ENCODE measurements around the gene THADA. TPM values are rescaled to one million over a fixed set of nuclear protein-coding genes. Genes with fewer than 3 reads are reported as not detected.
"Not testable (repeated sequence)": the region's sequence is repeated elsewhere in the genome, so short reads cannot be mapped to it uniquely, and the experiment has no call there.

THADA gene
- total and polyA plus RNA-seq, 3 experiments from 2014 or later: 12.2 to 48.7 (median 45.8) TPM

GRCh38 chr2:43563679-43564078, 32.2 kb downstream of the THADA start:
- Histone ChIP-seq H3K9me3 (ENCODE audit: low read length) (no peaks in the 10 kb centered on the region), H3K4me3 (ENCODE audit: low read length) (no peak overlapping the region), H3K27ac (ENCODE audit: low read depth, low read length) (no peak overlapping the region), H3K4me1 (ENCODE audit: insufficient read depth, low read length) (peaks cover 8% of the 10 kb centered on the region), H3K36me3 (ENCODE audit: insufficient read depth, low read length) (peaks cover 24% of the 10 kb centered on the region), H3K27me3 (ENCODE audit: insufficient read depth, low read length, poor library complexity, severe bottlenecking) (no peaks in the 10 kb centered on the region)
- DNase-seq: no peak
- ChIA-PET POLR2A (no interaction called here), CTCF (interaction anchor here (1.7 kb wide), 1 partner anchor 13 kb away, joined by 7 read pairs; no protein-coding TSS in a partner anchor)
- peaks cover 8 to 68% (median 12%) of the 10 kb centered on the region in 3 donors for H3K36me3 Mint-ChIP-seq
- H3K4me3 Mint-ChIP-seq: no peak overlapping the region
- no peaks in the 10 kb centered on the region for H3K27me3 Mint-ChIP-seq
- H3K27ac Mint-ChIP-seq: no peak overlapping the region
- H3K4me1 Mint-ChIP-seq: peaks cover 41 to 83% (median 70%) of the 10 kb centered on the region in 3 donors
- H3K9me3 Mint-ChIP-seq: no peaks in the 10 kb centered on the region

GRCh38 chr2:43560231-43560547, 35.6 kb downstream of the THADA start:
- peaks cover 25% of the 10 kb centered on the region for H3K36me3 ChIP-seq (ENCODE audit: insufficient read depth, low read length)
- peaks cover 8% of the 10 kb centered on the region for H3K4me1 ChIP-seq (ENCODE audit: insufficient read depth, low read length)
- H3K4me3 ChIP-seq (ENCODE audit: low read length): no peak overlapping the region
- peak overlapping the region in 4 of 8 donors; percentile 66 to 93 (median 84) for H3K27ac Mint-ChIP-seq
- DNase-seq: no peak
- POLR2A ChIA-PET: no interaction called here
- H3K36me3 Mint-ChIP-seq: peaks cover 12 to 75% (median 16%) of the 10 kb centered on the region in 3 donors
- no peaks in the 10 kb centered on the region for H3K27me3 ChIP-seq (ENCODE audit: insufficient read depth, low read length, poor library complexity, severe bottlenecking)
- H3K27ac ChIP-seq (ENCODE audit: low read depth, low read length): no peak overlapping the region
- H3K27me3 Mint-ChIP-seq: no peaks in the 10 kb centered on the region
- H3K4me1 Mint-ChIP-seq: peaks cover 27 to 55% (median 45%) of the 10 kb centered on the region in 3 donors
- CTCF ChIA-PET: interaction anchor here (2.0 kb wide), 1 partner anchor 17 kb away, joined by 8 read pairs; no protein-coding TSS in a partner anchor
- no peaks in the 10 kb centered on the region for H3K9me3 ChIP-seq (ENCODE audit: low read length)
- no peaks in the 10 kb centered on the region for H3K9me3 Mint-ChIP-seq
- H3K4me3 Mint-ChIP-seq: peak overlapping the region in 1 of 7 donors; percentile 48

GRCh38 chr2:43559391-43560230, 36.2 kb downstream of the THADA start:
- H3K27me3 Mint-ChIP-seq: no peaks in the 10 kb centered on the region
- H3K27ac Mint-ChIP-seq: peak overlapping the region; percentile 52 to 93 (median 78)
- H3K36me3 Mint-ChIP-seq: peaks cover 13 to 75% (median 16%) of the 10 kb centered on the region in 3 donors
- Histone ChIP-seq H3K27me3 (ENCODE audit: insufficient read depth, low read length, poor library complexity, severe bottlenecking) (no peaks in the 10 kb centered on the region), H3K4me1 (ENCODE audit: insufficient read depth, low read length) (peaks cover 8% of the 10 kb centered on the region), H3K36me3 (ENCODE audit: insufficient read depth, low read length) (peaks cover 25% of the 10 kb centered on the region), H3K4me3 (ENCODE audit: low read length) (no peak overlapping the region), H3K27ac (ENCODE audit: low read depth, low read length) (no peak overlapping the region), H3K9me3 (ENCODE audit: low read length) (no peaks in the 10 kb centered on the region)
- peaks cover 27 to 55% (median 45%) of the 10 kb centered on the region in 3 donors for H3K4me1 Mint-ChIP-seq
- ChIA-PET POLR2A (no interaction called here), CTCF (interaction anchor here (2.0 kb wide), 1 partner anchor 17 kb away, joined by 8 read pairs; no protein-coding TSS in a partner anchor)
- H3K9me3 Mint-ChIP-seq: no peaks in the 10 kb centered on the region
- peak overlapping the region in 5 of 7 donors; percentile 11 to 54 (median 45) for H3K4me3 Mint-ChIP-seq
- DNase-seq: no peak

- Mint-ChIP-seq H3K27me3 (no peaks in the 10 kb centered on the region), H3K4me3 (no peak overlapping the region), H3K9me3 (no peaks in the 10 kb centered on the region), H3K27ac (peak overlapping the region in 1 of 8 donors; percentile 63), H3K36me3 (peaks cover 11 to 77% (median 18%) of the 10 kb centered on the region in 3 donors), H3K4me1 (peaks cover 17 to 34% (median 29%) of the 10 kb centered on the region in 3 donors)
- Histone ChIP-seq H3K27ac (ENCODE audit: low read depth, low read length) (no peak overlapping the region), H3K9me3 (ENCODE audit: low read length) (no peaks in the 10 kb centered on the region), H3K27me3 (ENCODE audit: insufficient read depth, low read length, poor library complexity, severe bottlenecking) (no peaks in the 10 kb centered on the region), H3K36me3 (ENCODE audit: insufficient read depth, low read length) (peaks cover 15% of the 10 kb centered on the region), H3K4me3 (ENCODE audit: low read length) (no peak overlapping the region), H3K4me1 (ENCODE audit: insufficient read depth, low read length) (peaks cover 8% of the 10 kb centered on the region)
- ChIA-PET CTCF (interaction anchor here (2.0 kb wide), 1 partner anchor 20 kb away, joined by 6 read pairs; no protein-coding TSS in a partner anchor), POLR2A (no interaction called here)
- DNase-seq: no peak
Observed at GRCh38 chr2:43557196-43557595, 38.6 kb downstream of the THADA start.

- Histone ChIP-seq H3K27ac (ENCODE audit: low read depth, low read length) (no peak overlapping the region), H3K27me3 (ENCODE audit: insufficient read depth, low read length, poor library complexity, severe bottlenecking) (no peaks in the 10 kb centered on the region), H3K36me3 (ENCODE audit: insufficient read depth, low read length) (peaks cover 15% of the 10 kb centered on the region), H3K4me3 (ENCODE audit: low read length) (no peak overlapping the region), H3K4me1 (ENCODE audit: insufficient read depth, low read length) (peaks cover 8% of the 10 kb centered on the region), H3K9me3 (ENCODE audit: low read length) (no peaks in the 10 kb centered on the region)
- Mint-ChIP-seq H3K9me3 (no peaks in the 10 kb centered on the region), H3K27me3 (no peaks in the 10 kb centered on the region), H3K27ac (peak overlapping the region in 1 of 8 donors; percentile 14), H3K36me3 (peaks cover 11 to 80% (median 18%) of the 10 kb centered on the region in 3 donors), H3K4me3 (no peak overlapping the region), H3K4me1 (peaks cover 13 to 25% (median 24%) of the 10 kb centered on the region in 3 donors)
- DNase-seq: no peak
- CTCF ChIA-PET: interaction anchor here (0.6 to 2.0 kb wide), 4 partner anchors 9 to 409 kb away, joined by 3 to 6 read pairs (median 3); no protein-coding TSS in a partner anchor
- POLR2A ChIA-PET: no interaction called here
Observed at GRCh38 chr2:43556256-43556655, 39.6 kb downstream of the THADA start.

GRCh38 chr2:43553341-43553855, 42.4 kb downstream of the THADA start:
- H3K4me1 Mint-ChIP-seq: peaks cover 11 to 20% (median 17%) of the 10 kb centered on the region in 3 donors
- no peaks in the 10 kb centered on the region for H3K9me3 Mint-ChIP-seq
- no peak overlapping the region for H3K4me3 ChIP-seq (ENCODE audit: low read length)
- CTCF ChIA-PET: no interaction called here
- no peak overlapping the region for H3K27ac Mint-ChIP-seq
- no peaks in the 10 kb centered on the region for H3K27me3 Mint-ChIP-seq
- peaks cover 24 to 84% (median 27%) of the 10 kb centered on the region in 3 donors for H3K36me3 Mint-ChIP-seq
- no peaks in the 10 kb centered on the region for H3K4me1 ChIP-seq (ENCODE audit: insufficient read depth, low read length)
- H3K27me3 ChIP-seq (ENCODE audit: insufficient read depth, low read length, poor library complexity, severe bottlenecking): no peaks in the 10 kb centered on the region
- DNase-seq: no peak
- H3K9me3 ChIP-seq (ENCODE audit: low read length): no peaks in the 10 kb centered on the region
- no peak overlapping the region for H3K4me3 Mint-ChIP-seq
- peaks cover 4% of the 10 kb centered on the region for H3K36me3 ChIP-seq (ENCODE audit: insufficient read depth, low read length)
- POLR2A ChIA-PET: no interaction called here
- no peak overlapping the region for H3K27ac ChIP-seq (ENCODE audit: low read depth, low read length)

GRCh38 chr2:43551990-43552389, 43.8 kb downstream of the THADA start:
- H3K27me3 Mint-ChIP-seq: no peaks in the 10 kb centered on the region
- no peaks in the 10 kb centered on the region for H3K4me1 ChIP-seq (ENCODE audit: insufficient read depth, low read length)
- no peaks in the 10 kb centered on the region for H3K9me3 ChIP-seq (ENCODE audit: low read length)
- no peak overlapping the region for H3K4me3 Mint-ChIP-seq
- H3K4me1 Mint-ChIP-seq: peaks cover 10 to 22% (median 17%) of the 10 kb centered on the region in 3 donors
- no peak overlapping the region for H3K4me3 ChIP-seq (ENCODE audit: low read length)
- no peak overlapping the region for H3K27ac Mint-ChIP-seq
- H3K36me3 Mint-ChIP-seq: peaks cover 24 to 74% (median 25%) of the 10 kb centered on the region in 3 donors
- POLR2A ChIA-PET: interaction anchor here (0.7 kb wide), 1 partner anchor 31 kb away, joined by 3 read pairs; no protein-coding TSS in a partner anchor
- no peaks in the 10 kb centered on the region for H3K27me3 ChIP-seq (ENCODE audit: insufficient read depth, low read length, poor library complexity, severe bottlenecking)
- no peaks in the 10 kb centered on the region for H3K9me3 Mint-ChIP-seq
- no peaks in the 10 kb centered on the region for H3K36me3 ChIP-seq (ENCODE audit: insufficient read depth, low read length)
- DNase-seq: no peak
- no peak overlapping the region for H3K27ac ChIP-seq (ENCODE audit: low read depth, low read length)
- CTCF ChIA-PET: no interaction called here

GRCh38 chr2:43548381-43548780, 47.5 kb downstream of the THADA start:
- POLR2A ChIA-PET; H3K27ac ChIP-seq (ENCODE audit: low read depth, low read length); H3K9me3 Mint-ChIP-seq; H3K27me3 Mint-ChIP-seq; H3K36me3 ChIP-seq (ENCODE audit: insufficient read depth, low read length); H3K9me3 ChIP-seq (ENCODE audit: low read length); H3K4me1 ChIP-seq (ENCODE audit: insufficient read depth, low read length); H3K27me3 ChIP-seq (ENCODE audit: insufficient read depth, low read length, poor library complexity, severe bottlenecking); H3K4me3 ChIP-seq (ENCODE audit: low read length): not testable (repeated sequence)
- Mint-ChIP-seq H3K27ac (peak overlapping the region in 5 of 8 donors; percentile 15 to 71 (median 58)), H3K4me3 (peak overlapping the region in 1 of 7 donors; percentile 27), H3K36me3 (peaks cover 20 to 45% (median 21%) of the 10 kb centered on the region in 3 donors), H3K4me1 (peaks cover 10 to 21% (median 17%) of the 10 kb centered on the region in 3 donors)
- peak; percentile 2 to 80 (median 25) for DNase-seq
- CTCF ChIA-PET: interaction anchor here (1.0 kb wide), 1 partner anchor 19 kb away, joined by 3 read pairs; no protein-coding TSS in a partner anchor

Measured in CD8-positive, alpha-beta memory T cell (primary cell).